GM10266 (cell line): Measurements from ENCODE around the gene KPTN.

Source experiments
- DNase-seq: peaks from one replicate; pipeline ENCODE4 v3.0.0; 2012; ENCODE audit errors: extremely low spot score
- CTCF ChIP-seq: IDR thresholded peaks from 2 replicates; pipeline ENCODE4 v1.5.1; 2012; ENCODE audit warnings: mild to moderate bottlenecking, low read depth; ENCODE audit not compliant: control insufficient read depth, insufficient read depth; ENCODE audit errors: missing control alignments

Gene KPTN

GRCh38 chr19:47432499-47432898, 51.5 kb downstream of the KPTN start:
- no peak for DNase-seq
- TF ChIP-seq CTCF, result no peak

DNA sequence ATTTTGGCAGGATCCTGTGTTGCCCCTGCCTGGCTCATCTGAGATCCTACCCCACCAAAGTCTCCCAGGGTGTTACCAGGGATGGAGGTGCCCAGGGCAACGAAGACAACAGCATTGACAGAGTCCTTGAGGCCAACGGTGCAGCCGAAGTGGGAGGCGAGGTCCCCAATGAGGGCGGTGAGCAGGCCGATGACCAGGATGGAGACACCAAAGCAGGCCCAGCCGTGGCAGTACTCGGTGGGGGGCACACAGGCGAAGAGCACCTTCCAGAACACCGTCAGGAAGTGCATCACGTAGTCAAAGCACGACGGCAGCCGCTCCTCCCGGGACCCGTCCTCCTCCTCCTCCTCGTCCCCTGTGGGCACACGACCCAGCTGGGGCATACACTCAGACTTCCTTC, 51.9 kb downstream of the KPTN start:
- TF ChIP-seq CTCF, result no peak
- DNase-seq, result no peak

- peak; percentile 10 for TF ChIP-seq CTCF
- DNase-seq, result no peak
Measured at GRCh38 chr19:47430041-47430802, 53.8 kb downstream of the KPTN start.

- no peak for DNase-seq
- no peak for TF ChIP-seq CTCF
Measured at GRCh38 chr19:47429140-47429793, 54.8 kb downstream of the KPTN start.

DNA sequence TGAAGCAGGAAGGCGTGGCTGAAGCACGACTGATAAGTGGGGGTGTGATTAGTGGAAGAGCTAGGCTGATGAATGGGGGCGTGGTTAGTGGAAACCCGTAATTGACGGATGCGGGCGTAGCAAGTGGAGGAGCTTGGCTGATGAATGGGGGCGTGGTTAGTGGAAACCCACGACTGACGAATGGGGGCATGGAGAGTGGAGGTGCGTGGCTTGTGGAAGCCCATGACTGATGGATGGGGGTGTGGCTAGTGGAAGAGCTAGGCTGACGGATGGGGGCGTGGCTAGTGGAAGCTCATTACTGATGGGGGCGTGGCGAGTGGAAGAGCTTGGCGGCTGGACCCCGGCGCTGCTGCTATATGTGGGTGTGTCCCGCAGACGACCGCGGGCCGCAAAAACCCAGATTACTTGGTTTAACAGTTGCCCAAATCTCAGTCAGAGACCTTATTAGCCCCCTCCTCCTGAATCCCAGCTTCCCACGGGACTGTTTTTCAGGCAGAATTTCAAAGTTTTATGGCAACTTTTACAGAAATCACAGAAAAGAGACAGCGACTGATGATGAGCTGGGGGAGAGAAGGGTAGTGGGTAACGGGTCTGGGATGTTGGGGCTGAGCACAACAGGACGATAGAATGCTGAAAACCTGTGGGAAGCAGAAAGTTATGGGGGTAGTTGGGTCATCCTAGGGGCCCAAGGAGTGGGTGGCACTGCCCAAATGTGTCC, 55.7 kb downstream of the KPTN start:
- peak; percentile 95 for DNase-seq
- TF ChIP-seq CTCF, result no peak

- peak; percentile 90 for TF ChIP-seq CTCF
- DNase-seq, result peak; percentile 87
Measured at GRCh38 chr19:47427241-47428176, 56.5 kb downstream of the KPTN start.
